Measurements from ENCODE around the gene OXSR1.
"Not testable (repeated sequence)": the region's sequence is repeated elsewhere in the genome, so short reads cannot be mapped to it uniquely, and the experiment has no call there.

OXSR1 gene

GRCh38 chr3:38173834-38174418, 8.6 kb downstream of the OXSR1 start:
- TF ChIP-seq CTCF (IDR thresholded peaks at IDR 0.05; ENCODE audit: low read depth, low read length): no peak
- no peak for DNase-seq (ENCODE audit: extremely low read depth, low read depth)

- no peak for DNase-seq (ENCODE audit: extremely low read depth, low read depth)
- TF ChIP-seq CTCF (IDR thresholded peaks at IDR 0.05; ENCODE audit: low read depth, low read length): no peak
These were observed 11.8 kb downstream of the OXSR1 start for GRCh38 chr3:38177181-38177580.

GRCh38 chr3:38186781-38187180, 21.4 kb downstream of the OXSR1 start:
- no peak for TF ChIP-seq CTCF (IDR thresholded peaks at IDR 0.05; ENCODE audit: low read depth, low read length)
- no peak for DNase-seq (ENCODE audit: extremely low read depth, low read depth)

- no peak for DNase-seq (ENCODE audit: extremely low read depth, low read depth)
- no peak for TF ChIP-seq CTCF (IDR thresholded peaks at IDR 0.05; ENCODE audit: low read depth, low read length)
These were observed 25.1 kb downstream of the OXSR1 start for GRCh38 chr3:38190481-38190881.

- not testable (repeated sequence) for DNase-seq (ENCODE audit: extremely low read depth, low read depth)
These were observed 37.6 kb downstream of the OXSR1 start for GRCh38 chr3:38202931-38203330.

- no peak for DNase-seq (ENCODE audit: extremely low read depth, low read depth)
- no peak for TF ChIP-seq CTCF (IDR thresholded peaks at IDR 0.05; ENCODE audit: low read depth, low read length)
These were observed 38.4 kb downstream of the OXSR1 start for GRCh38 chr3:38203690-38204089.

- TF ChIP-seq CTCF (IDR thresholded peaks at IDR 0.05; ENCODE audit: low read depth, low read length): no peak
These were observed 39.5 kb downstream of the OXSR1 start for GRCh38 chr3:38204599-38205471.

More at GRCh38 chr3:38204599-38205471, 39.5 kb downstream of the OXSR1 start:
- no peak for DNase-seq (ENCODE audit: extremely low read depth, low read depth)

All from AG09319 (cell line).